Thyroid gland (tissue), 4 donors: ENCODE data around the gene PNKD.

Experiments
- CTCF ChIP-seq, 6 experiments: fragments of 200-600 bp in 3 of 6; fragments of 450-650 bp in 3 of 6; sonication (generic) in 3 of 6; IDR thresholded peaks; one replicate each; pipeline ENCODE4 v1.5.1; 2016 to 2019; ENCODE audit warnings: antibody characterized with exemption in 6 of 6, mild to moderate bottlenecking in 2 of 6, inconsistent platforms in 1 of 6, moderate library complexity in 1 of 6
- POLR2A ChIP-seq, 2 donors: fragments of 450-650 bp; IDR thresholded peaks; one replicate each; pipeline ENCODE4 v1.6.1; 2017; ENCODE audit warnings: antibody characterized with exemption in 2 of 2, mild to moderate bottlenecking in 2 of 2, moderate library complexity in 1 of 2

- TF ChIP-seq POLR2A (IDR thresholded peaks at IDR 0.05): no peak
- no peak for TF ChIP-seq CTCF (IDR thresholded peaks at IDR 0.05)
Observed at GRCh38 chr2:218229239-218229638, 41.1 kb upstream of the PNKD start.
